Colonic mucosa (tissue), 4 donors: Measurements from ENCODE around the gene KCNIP4. TPM values are rescaled to one million over a fixed set of nuclear protein-coding genes. Genes with fewer than 3 reads are reported as not detected.

Source experiments
- DNase-seq: peaks from one replicate; pipeline ENCODE4 v3.0.0-alpha.2; 2020
- H3K27ac ChIP-seq: fragments of 200-600 bp; one replicate; pipeline ENCODE4 v1.8.0; 2021
- H3K27me3 ChIP-seq: fragments of 200-600 bp; one replicate; pipeline ENCODE4 v1.8.0; 2021
- H3K36me3 ChIP-seq: fragments of 200-600 bp; one replicate; pipeline ENCODE4 v1.8.0; 2021
- H3K4me1 ChIP-seq: fragments of 200-600 bp; one replicate; pipeline ENCODE4 v1.8.0; 2021; ENCODE audit warnings: mild to moderate bottlenecking
- H3K4me3 ChIP-seq: fragments of 200-600 bp; one replicate; pipeline ENCODE4 v1.8.0; 2021
- H3K9ac ChIP-seq, 2 donors: one replicate each; pipeline ENCODE4 v1.7.0; 2013; ENCODE audit warnings: control low read depth in 2 of 2, low read depth in 2 of 2, low read length in 2 of 2
- H3K9me3 ChIP-seq: fragments of 200-600 bp; one replicate; pipeline ENCODE4 v1.8.0; 2021
- intact Hi-C: fragments of 100-400 bp; cut with DNase I; formaldehyde crosslinking; loops from one replicate; pipeline ENCODE4 v1.14.1; 2022
- total RNA-seq, 2 donors: library from RNA; stranded (reverse); fragmentation: NEBNext Ultra II Directional in 1 of 2; extraction: Animal tissue kit (Norgen Biotek cat#: 25700) in 1 of 2; gene quantifications; one replicate each; pipeline ENCODE4 v1.2.1, GENCODE V29; 2021
- TF ChIP-seq, protein P1 (sequence below): fragments of 200-600 bp; IDR thresholded peaks from one replicate; pipeline ENCODE4 v1.8.0; 2022; ENCODE audit warnings: antibody characterized with exemption, mild to moderate bottlenecking
- donor health status: healthy.
- donor health status: DM: no; HTN: no; CAD: no.
- donor health status: DM: no; HTN: no; CAD: no.

Gene KCNIP4
- total RNA-seq, 2 donors from 2014 or later, result 0.67 to 1.2 TPM

DNA sequence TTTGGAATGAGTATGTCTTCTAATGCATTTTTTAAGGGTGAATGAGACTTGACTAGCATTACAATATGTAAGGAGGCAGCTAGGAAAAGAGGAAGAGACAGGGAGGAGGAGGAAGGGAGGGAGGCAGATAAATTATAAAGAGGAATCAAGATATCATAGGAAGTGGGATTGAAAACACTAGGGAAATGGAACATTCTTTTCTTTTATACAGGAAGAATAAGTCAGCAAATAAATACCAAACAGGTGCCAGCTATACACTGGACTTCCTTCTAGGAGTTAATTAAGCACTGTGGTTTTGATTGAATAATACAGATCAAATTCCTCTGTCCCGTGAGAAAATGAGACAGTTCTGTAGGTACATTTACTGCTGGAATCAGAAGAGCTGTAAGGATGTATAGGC is 1169.7 kb downstream of the KCNIP4 start:
- Histone ChIP-seq H3K9me3 (no peaks in the 10 kb centered on the region), H3K9ac (no peak overlapping the region), H3K4me1 (no peaks in the 10 kb centered on the region), H3K36me3 (no peaks in the 10 kb centered on the region), H3K27ac (no peak overlapping the region), H3K27me3 (no peaks in the 10 kb centered on the region), H3K4me3 (no peak overlapping the region)
- TF ChIP-seq, protein P1, sequence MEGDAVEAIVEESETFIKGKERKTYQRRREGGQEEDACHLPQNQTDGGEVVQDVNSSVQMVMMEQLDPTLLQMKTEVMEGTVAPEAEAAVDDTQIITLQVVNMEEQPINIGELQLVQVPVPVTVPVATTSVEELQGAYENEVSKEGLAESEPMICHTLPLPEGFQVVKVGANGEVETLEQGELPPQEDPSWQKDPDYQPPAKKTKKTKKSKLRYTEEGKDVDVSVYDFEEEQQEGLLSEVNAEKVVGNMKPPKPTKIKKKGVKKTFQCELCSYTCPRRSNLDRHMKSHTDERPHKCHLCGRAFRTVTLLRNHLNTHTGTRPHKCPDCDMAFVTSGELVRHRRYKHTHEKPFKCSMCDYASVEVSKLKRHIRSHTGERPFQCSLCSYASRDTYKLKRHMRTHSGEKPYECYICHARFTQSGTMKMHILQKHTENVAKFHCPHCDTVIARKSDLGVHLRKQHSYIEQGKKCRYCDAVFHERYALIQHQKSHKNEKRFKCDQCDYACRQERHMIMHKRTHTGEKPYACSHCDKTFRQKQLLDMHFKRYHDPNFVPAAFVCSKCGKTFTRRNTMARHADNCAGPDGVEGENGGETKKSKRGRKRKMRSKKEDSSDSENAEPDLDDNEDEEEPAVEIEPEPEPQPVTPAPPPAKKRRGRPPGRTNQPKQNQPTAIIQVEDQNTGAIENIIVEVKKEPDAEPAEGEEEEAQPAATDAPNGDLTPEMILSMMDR, result no peak
- intact Hi-C loops, result loop anchor here (5.0 kb wide), 1 partner anchor 988 kb away; no protein-coding TSS in a partner anchor
- no peak for DNase-seq

DNA sequence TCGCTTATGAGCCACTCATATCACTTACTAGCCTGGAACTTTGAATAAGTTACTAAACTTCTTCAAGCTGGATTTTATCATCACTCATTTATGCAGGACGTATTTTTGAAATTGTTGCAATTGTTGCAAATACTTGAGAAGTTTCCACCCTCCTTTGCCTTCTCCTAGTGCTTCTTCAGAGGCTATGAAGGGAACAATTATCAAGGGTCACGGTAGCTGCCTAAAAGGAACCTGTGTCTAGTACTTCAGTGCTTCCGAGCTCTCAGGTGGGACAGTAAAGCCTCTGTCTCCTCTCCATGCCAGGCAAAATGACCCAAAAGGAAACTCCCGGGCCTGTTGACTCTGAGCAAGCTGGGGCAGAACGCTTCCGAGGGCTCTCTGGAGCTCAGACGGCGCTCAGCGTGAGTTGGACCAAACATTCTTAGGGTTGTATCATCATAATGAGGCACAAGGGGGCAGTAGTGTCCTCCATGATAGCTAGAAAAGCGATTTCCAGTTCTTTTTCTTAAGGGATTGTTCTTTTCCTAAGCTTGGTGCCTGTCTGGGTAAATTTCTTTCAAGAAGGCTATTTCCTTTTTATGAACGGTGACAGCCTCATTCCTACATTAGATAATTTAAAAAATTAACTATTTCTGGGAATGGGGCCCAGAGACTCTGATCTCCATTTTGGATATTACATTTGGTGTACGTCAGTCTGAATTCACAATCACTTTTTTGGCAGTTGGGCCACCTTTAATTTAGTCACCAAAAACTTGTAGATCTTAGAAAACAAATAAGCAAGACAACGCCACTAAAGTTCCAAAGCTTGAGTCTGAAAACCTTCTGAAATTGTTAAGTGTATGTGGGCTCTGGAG is 1175.2 kb downstream of the KCNIP4 start:
- intact Hi-C loops, result loop anchor here (2.0 to 5.0 kb wide), 2 partner anchors 361 to 694 kb away; no protein-coding TSS in a partner anchor
- H3K9me3 ChIP-seq, result no peaks in the 10 kb centered on the region
- H3K9ac ChIP-seq, result no peak overlapping the region
- no peak overlapping the region for H3K4me3 ChIP-seq
- TF ChIP-seq, protein P1, result peak; percentile 63
- no peaks in the 10 kb centered on the region for H3K27me3 ChIP-seq
- H3K36me3 ChIP-seq, result no peaks in the 10 kb centered on the region
- H3K4me1 ChIP-seq, result no peaks in the 10 kb centered on the region
- H3K27ac ChIP-seq, result no peak overlapping the region
- DNase-seq, result peak; percentile 40

DNA sequence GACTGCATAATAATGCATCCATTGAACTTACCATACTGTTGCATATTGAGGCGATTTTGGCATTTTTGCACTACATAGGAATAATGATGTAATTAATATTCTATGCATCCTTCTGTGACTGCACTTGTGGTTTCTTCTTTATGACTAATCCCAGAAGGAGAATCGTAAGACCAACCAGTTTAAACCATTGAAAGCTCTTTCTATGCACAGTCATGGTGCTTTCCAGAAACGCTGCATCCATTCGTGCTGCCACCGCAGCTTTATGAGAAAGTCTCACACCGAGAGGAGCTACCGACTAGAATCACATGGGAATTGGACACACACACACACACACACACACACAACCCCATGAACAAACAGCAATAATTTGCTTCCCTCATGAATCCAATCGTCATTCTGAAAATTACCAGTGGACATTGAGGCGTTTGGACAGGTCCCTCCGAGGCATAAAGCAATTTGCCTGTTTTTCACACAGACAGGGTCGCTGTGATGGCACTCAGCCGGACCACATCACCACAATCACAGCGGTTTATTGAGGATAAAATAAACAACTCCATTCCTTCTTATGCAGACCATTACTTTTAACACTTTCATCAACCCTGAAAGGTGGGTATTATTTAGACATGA is 1184.1 kb downstream of the KCNIP4 start:
- no peaks in the 10 kb centered on the region for H3K36me3 ChIP-seq
- H3K9me3 ChIP-seq, result no peaks in the 10 kb centered on the region
- H3K4me3 ChIP-seq, result no peak overlapping the region
- H3K4me1 ChIP-seq, result no peaks in the 10 kb centered on the region
- H3K27ac ChIP-seq, result no peak overlapping the region
- H3K9ac ChIP-seq, result no peak overlapping the region
- TF ChIP-seq, protein P1, result no peak
- H3K27me3 ChIP-seq, result no peaks in the 10 kb centered on the region
- intact Hi-C loops, result no loop called here
- DNase-seq, result no peak

GRCh38 chr4:20761826-20762225 is 1186.7 kb downstream of the KCNIP4 start:
- Histone ChIP-seq H3K27me3 (no peaks in the 10 kb centered on the region), H3K27ac (no peak overlapping the region), H3K9ac (no peak overlapping the region), H3K9me3 (no peaks in the 10 kb centered on the region), H3K4me3 (no peak overlapping the region), H3K36me3 (no peaks in the 10 kb centered on the region), H3K4me1 (no peaks in the 10 kb centered on the region)
- no peak for DNase-seq
- intact Hi-C loops, result no loop called here
- TF ChIP-seq, protein P1, result no peak

- Histone ChIP-seq H3K4me1 (no peaks in the 10 kb centered on the region), H3K9ac (no peak overlapping the region), H3K27ac (no peak overlapping the region), H3K27me3 (no peaks in the 10 kb centered on the region), H3K9me3 (no peaks in the 10 kb centered on the region), H3K4me3 (no peak overlapping the region), H3K36me3 (no peaks in the 10 kb centered on the region)
- no peak for DNase-seq
- TF ChIP-seq, protein P1, result no peak
- intact Hi-C loops, result no loop called here
These were observed 1187.2 kb downstream of the KCNIP4 start for GRCh38 chr4:20761382-20761781.
